Neural progenitor cell (in vitro differentiated cells): ENCODE data around the gene COL13A1.

Experiments
- CTCF ChIP-seq: fragments of 200-600 bp; sonication (generic); IDR thresholded peaks from 2 replicates; pipeline ENCODE4 v1.5.1; 2017; ENCODE audit warnings: antibody characterized with exemption, mild to moderate bottlenecking
- EZH2phosphoT487 ChIP-seq: fragments of 200-600 bp; sonication (generic); IDR thresholded peaks from 2 replicates; pipeline ENCODE4 v1.6.1; 2017; ENCODE audit warnings: antibody characterized with exemption

GRCh38 chr10:69829775-69830174 lies 28.1 kb downstream of the COL13A1 start:
- TF ChIP-seq CTCF: no peak
- TF ChIP-seq EZH2phosphoT487: no peak
